ENCODE measurements around the gene MRPL40. TPM values are rescaled to one million over a fixed set of nuclear protein-coding genes. Genes with fewer than 3 reads are reported as not detected.

Gene MRPL40
- total and polyA plus RNA-seq, 2 donors (not counting 1 experiment from before 2014, with no cell fraction given): 12.5 to 21.9 TPM

GRCh38 chr22:19483481-19484244 is 51.3 kb downstream of the MRPL40 start:
- Histone ChIP-seq H3K4me3 (ENCODE audit: control extremely low read depth in 1 of 5, extremely low read depth in 1 of 5, insufficient read depth in 1 of 5, low read depth in 2 of 5, low read length in 4 of 5) (no peak overlapping the region), H3K4me2 (replicated peaks; ENCODE audit: low read depth, low read length, poor library complexity, severe bottlenecking) (no peak overlapping the region), H3K9me3 (ENCODE audit: control extremely low read depth in 1 of 3, control insufficient read depth in 2 of 3, insufficient read depth in 1 of 3, low read length in 2 of 3) (no peaks in the 10 kb centered on the region), H3K9ac (ENCODE audit: low read length) (no peak overlapping the region), H3K79me2 (ENCODE audit: control insufficient read depth, insufficient read depth, low read length) (peaks cover 4% of the 10 kb centered on the region), H2AFZ (ENCODE audit: insufficient read depth, low read depth, low read length, poor library complexity, severe bottlenecking) (no peak overlapping the region), H3K27ac (ENCODE audit: low read length in 2 of 2) (no peak overlapping the region), H3K36me3 (replicated peaks in 1 of 2; ENCODE audit: control extremely low read depth in 1 of 2, control insufficient read depth in 1 of 2, extremely low read depth in 1 of 2, insufficient read depth in 2 of 2, low read length in 1 of 2) (no peaks in the 10 kb centered on the region), H3K27me3 (replicated peaks in 1 of 4; ENCODE audit: control extremely low read depth in 1 of 4, control insufficient read depth in 3 of 4, insufficient read depth in 4 of 4, low read length in 3 of 4) (no peaks in the 10 kb centered on the region), H3K4me1 (ENCODE audit: control insufficient read depth in 2 of 2, insufficient read depth in 2 of 2, low read length in 2 of 2) (peaks cover 4 to 6% of the 10 kb centered on the region in 2 donors), H4K20me1 (ENCODE audit: control insufficient read depth, insufficient read depth, low read length, poor library complexity, severe bottlenecking) (no peaks in the 10 kb centered on the region)
- Mint-ChIP-seq H3K4me3 (no peak overlapping the region), H3K9me3 (ENCODE audit: insufficient read depth) (no peaks in the 10 kb centered on the region), H3K27ac (no peak overlapping the region), H3K27me3 (no peaks in the 10 kb centered on the region), H3K4me1 (peaks cover 7% of the 10 kb centered on the region)
- WGBS (ENCODE audit: insufficient coverage): 95% methylated on average over 5 of the region's 8 CpGs
- ATAC-seq (ENCODE audit: low read depth) (no peak), DNase-seq (no peak)
- TF ChIP-seq CTCF (IDR thresholded peaks at IDR 0.05) (no peak), EZH2 (IDR thresholded peaks at IDR 0.05; ENCODE audit: borderline replicate concordance, insufficient read depth, low read depth, low read length, poor library complexity, severe bottlenecking) (no peak)
- ChIA-PET POLR2A (no interaction called here), CTCF (interaction anchor here (1.1 kb wide), 1 partner anchor 184 kb away, joined by 3 read pairs; no protein-coding TSS in a partner anchor)
- intact Hi-C loops (cut with micrococcal nuclease): no loop called here

Other genes starting within 250 kb of the MRPL40 start
- 5.2 and 5.5 TPM in 2 replicates for gene CLTCL1, start 140.8 kb upstream of the MRPL40 start, total RNA-seq
- 1.0 and 1.7 TPM in 2 replicates for gene CLTCL1, start 140.8 kb upstream of the MRPL40 start, polyA plus RNA-seq
- gene HIRA, start 812 bp upstream of the MRPL40 start, total RNA-seq: 34.5 and 40.8 TPM in 2 replicates
- gene HIRA, start 812 bp upstream of the MRPL40 start, polyA plus RNA-seq: 28.3 and 35.8 TPM in 2 replicates
- gene C22orf39, start 15.2 kb downstream of the MRPL40 start, total RNA-seq: 47.2 and 55.1 TPM in 2 replicates
- 33.9 and 37.7 TPM in 2 replicates for gene C22orf39, start 15.2 kb downstream of the MRPL40 start, polyA plus RNA-seq
- gene UFD1, start 46.6 kb downstream of the MRPL40 start, total RNA-seq: 43.5 and 44.2 TPM in 2 replicates
- 42.2 and 70.1 TPM in 2 replicates for gene UFD1, start 46.6 kb downstream of the MRPL40 start, polyA plus RNA-seq
- 0.49 and 0.56 TPM in 2 replicates for gene CDC45, start 47.4 kb downstream of the MRPL40 start, total RNA-seq
- gene CDC45, start 47.4 kb downstream of the MRPL40 start, polyA plus RNA-seq: 0.61 and 1.4 TPM in 2 replicates
- gene CLDN5, start 91.9 kb downstream of the MRPL40 start, total RNA-seq: not detected in 2 replicates
- 0.12 TPM in 1 of 2 replicates, not detected in the other for gene CLDN5, start 91.9 kb downstream of the MRPL40 start, polyA plus RNA-seq